GM10266 (cell line): ENCODE data around the gene HOXA11.

Source experiments
- DNase-seq: peaks from one replicate; pipeline ENCODE4 v3.0.0; 2012; ENCODE audit errors: extremely low spot score
- CTCF ChIP-seq: IDR thresholded peaks from 2 replicates; pipeline ENCODE4 v1.5.1; 2012; ENCODE audit warnings: mild to moderate bottlenecking, low read depth; ENCODE audit not compliant: control insufficient read depth, insufficient read depth; ENCODE audit errors: missing control alignments

Gene HOXA11

DNA sequence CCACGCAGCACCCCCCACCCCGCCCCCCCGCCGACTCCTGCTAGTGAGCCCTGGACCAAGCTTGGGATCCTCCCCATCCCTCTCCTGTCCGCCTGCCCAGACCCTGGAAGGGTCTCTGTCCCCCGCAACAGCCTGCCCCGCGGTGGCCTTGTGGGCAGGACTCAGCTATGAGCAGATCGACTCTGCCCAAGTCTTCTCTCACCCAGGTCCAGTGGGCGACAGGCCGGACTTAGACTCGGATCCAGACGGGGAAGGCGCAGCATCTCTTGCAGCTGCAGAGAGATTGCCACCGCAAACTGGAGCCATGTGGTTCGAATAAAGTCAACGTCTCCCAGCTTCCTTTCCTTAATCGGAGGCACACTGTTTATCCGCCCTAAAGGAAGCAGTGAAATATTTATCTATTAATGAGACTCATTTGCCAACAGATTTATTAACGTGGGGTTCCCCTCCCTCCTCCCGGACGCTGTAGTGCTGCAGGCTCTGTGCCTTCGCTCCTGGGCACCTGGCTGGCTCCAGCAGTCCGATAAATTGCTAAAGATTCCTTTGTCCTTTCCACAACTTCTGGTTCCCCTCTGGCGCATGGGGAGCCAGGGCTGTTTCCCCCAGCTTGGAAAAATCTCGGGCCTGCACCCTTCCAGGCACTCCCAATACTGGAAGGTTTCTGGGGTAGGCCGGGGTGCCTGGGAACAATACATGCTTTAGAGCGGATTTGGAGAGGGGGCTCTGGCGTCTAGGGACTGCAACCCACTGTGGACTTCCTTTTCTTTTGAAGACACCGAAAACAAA lies 27.9 kb downstream of the HOXA11 start:
- no peak for TF ChIP-seq CTCF
- DNase-seq, result no peak

GRCh38 chr7:27156508-27156898 lies 28.5 kb downstream of the HOXA11 start, which contains the start of gene HOXA7:
HOXA7 (minus strand) TSS chr7:27156675; CDS start chr7:27156545, 130 bp downstream.
- no peak for TF ChIP-seq CTCF
- no peak for DNase-seq

DNA sequence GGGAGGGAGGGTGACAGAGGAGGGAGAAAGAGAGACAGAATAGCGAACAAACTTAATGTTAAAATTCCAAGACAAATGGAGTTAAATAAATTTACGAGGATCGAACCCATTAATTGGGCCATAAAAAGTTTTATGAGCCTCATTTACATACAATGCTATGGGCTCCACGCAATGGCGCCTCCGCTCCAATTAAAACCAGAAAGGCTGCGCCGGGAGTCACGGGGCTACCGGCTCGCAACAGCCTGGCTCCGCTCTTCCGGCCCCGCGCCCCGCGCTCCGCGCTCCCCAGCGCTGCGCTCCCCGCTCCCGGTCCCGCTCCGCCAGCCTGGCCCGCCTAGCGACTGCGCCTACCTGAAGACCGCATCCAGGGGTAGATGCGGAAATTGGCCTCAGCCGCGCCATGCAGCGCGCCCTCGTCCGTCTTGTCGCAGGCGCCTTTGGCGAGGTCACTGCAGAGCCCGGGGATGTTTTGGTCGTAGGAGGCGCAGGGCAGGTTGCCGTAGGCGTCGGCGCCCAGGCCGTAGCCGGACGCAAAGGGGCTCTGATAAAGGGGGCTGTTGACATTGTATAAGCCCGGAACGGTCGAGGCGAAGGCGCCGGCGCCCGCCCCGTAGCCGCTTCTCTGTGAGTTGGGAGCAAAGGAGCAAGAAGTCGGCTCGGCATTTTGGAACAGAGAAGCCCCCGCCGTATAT lies 29.1 kb downstream of the HOXA11 start:
- no peak for DNase-seq
- no peak for TF ChIP-seq CTCF

DNA sequence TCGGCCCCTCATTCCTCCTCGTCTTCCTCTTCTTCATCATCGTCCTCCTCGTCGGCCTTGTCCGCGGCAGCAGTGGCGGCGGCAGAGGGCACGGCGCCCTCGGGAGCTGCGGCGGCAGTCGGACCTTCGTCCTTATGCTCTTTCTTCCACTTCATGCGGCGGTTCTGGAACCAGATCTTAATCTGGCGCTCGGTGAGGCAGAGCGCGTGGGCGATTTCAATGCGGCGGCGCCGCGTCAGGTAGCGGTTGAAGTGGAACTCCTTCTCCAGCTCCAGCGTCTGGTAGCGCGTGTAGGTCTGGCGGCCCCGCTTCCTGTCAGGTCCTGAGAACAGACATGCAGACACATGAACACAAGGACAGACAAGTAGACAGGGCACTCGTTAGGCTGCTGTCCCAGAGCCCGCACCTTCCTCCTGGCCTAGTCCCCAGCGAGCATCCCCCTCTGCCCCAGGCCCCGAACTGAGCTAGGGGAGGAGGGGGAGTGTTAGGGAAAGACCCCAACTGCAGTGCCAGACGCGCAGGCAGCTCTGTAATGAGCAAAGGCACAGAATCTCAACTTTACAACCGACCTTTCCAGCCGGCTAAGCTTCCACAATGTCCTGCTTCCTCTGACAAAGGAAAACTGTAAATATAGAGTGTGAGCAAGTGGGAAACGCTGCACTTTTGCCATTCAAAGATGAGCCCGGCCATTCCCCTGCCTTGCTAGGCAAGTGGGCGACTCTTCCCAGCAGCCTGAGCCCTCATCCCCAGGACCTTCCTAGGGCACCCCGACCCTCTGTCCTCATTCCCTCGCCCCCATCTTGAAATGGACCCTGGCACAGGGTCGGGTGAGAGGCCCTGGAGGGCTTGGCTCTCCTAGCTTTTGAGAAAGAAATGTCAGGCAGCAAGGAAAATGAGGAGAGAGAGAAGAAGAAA lies 29.9 kb downstream of the HOXA11 start:
- DNase-seq, result no peak
- TF ChIP-seq CTCF, result no peak

- no peak for DNase-seq
- no peak for TF ChIP-seq CTCF
These were observed 30.7 kb downstream of the HOXA11 start for GRCh38 chr7:27154369-27154768.

GRCh38 chr7:27153526-27153925 lies 31.5 kb downstream of the HOXA11 start:
- TF ChIP-seq CTCF, result no peak
- no peak for DNase-seq
